ENCODE data around the gene PZP.

DNA sequence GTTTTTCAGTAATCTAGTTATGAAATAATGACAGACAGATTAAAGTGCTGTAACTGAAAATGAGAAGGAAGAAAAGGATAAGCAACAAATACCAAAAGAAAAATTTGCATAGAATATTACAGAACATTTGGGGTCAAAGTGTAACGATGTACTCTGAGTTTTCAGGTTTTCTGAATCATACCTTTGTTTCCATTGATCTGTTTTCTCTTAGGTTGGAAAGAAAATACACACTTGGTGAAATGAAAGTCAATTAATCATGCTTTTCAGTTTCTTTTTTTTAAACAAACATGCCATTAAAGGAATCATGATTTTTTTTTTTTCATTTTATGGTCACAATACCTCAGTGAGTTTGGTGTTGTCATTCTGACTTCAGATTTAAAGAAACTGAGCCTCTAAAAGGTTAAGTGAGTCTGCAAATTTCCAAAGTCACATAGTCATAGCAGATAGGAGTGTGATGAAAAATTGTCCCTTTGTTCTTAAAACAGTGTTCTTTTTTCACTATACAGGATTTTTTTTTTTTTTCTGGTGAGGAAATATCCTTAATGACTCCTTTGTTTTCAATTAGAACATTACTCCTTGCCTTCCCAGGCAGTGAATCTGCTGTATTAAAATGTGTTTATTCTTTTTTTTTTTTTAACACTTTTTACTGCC is 35.9 kb upstream of the PZP start:
- no peak for TF ChIP-seq POLR2A (IDR thresholded peaks at IDR 0.05; ENCODE audit: low read length)
- no peak for TF ChIP-seq GATA1 (IDR thresholded peaks at IDR 0.05; ENCODE audit: low read depth, low read length)
